Measurements from ENCODE around the gene PIK3R1.

Gene PIK3R1

GRCh38 chr5:68342693-68343092 lies 127.1 kb downstream of the PIK3R1 start:
- H3K27ac ChIP-seq, result no peak overlapping the region
- no peak for TF ChIP-seq CTCF (conservative IDR thresholded peaks at IDR 0.05)

GRCh38 chr5:68343421-68343826 lies 127.9 kb downstream of the PIK3R1 start:
- TF ChIP-seq CTCF (conservative IDR thresholded peaks at IDR 0.05), result no peak
- no peak overlapping the region for H3K27ac ChIP-seq

GRCh38 chr5:68344447-68345111 lies 129.0 kb downstream of the PIK3R1 start:
- no peak overlapping the region for H3K27ac ChIP-seq
- no peak for TF ChIP-seq CTCF (conservative IDR thresholded peaks at IDR 0.05)

GRCh38 chr5:68345171-68345570 lies 129.6 kb downstream of the PIK3R1 start:
- no peak overlapping the region for H3K27ac ChIP-seq
- TF ChIP-seq CTCF (conservative IDR thresholded peaks at IDR 0.05), result no peak

- TF ChIP-seq CTCF (conservative IDR thresholded peaks at IDR 0.05), result no peak
- no peak overlapping the region for H3K27ac ChIP-seq
Measured at GRCh38 chr5:68345582-68345981, 130.0 kb downstream of the PIK3R1 start.

GRCh38 chr5:68347536-68347935 lies 132.0 kb downstream of the PIK3R1 start:
- no peak overlapping the region; the same call in 1 of the 2 replicates for H3K27ac ChIP-seq
- TF ChIP-seq CTCF (conservative IDR thresholded peaks at IDR 0.05), result no peak

GRCh38 chr5:68348447-68349222 lies 133.1 kb downstream of the PIK3R1 start:
- H3K27ac ChIP-seq, result no peak overlapping the region
- no peak for TF ChIP-seq CTCF (conservative IDR thresholded peaks at IDR 0.05)

Measured in VCaP (cell line).